ENCODE measurements around the gene GPR156. TPM values are rescaled to one million over a fixed set of nuclear protein-coding genes. Genes with fewer than 3 reads are reported as not detected.
"Not testable (repeated sequence)": the region's sequence is repeated elsewhere in the genome, so short reads cannot be mapped to it uniquely, and the experiment has no call there.

The GPR156 gene
- total RNA-seq (2014; rRNA removed; shearing (Covaris generic); ENCODE audit: low replicate concordance): not detected in 2 replicates

- DNase-seq: no peak
- Histone ChIP-seq H3K4me3 (ENCODE audit: low read length) (no peak within 1 kb of the TSS), H3K4me2 (ENCODE audit: low read depth, low read length, poor library complexity, severe bottlenecking) (no peak within 1 kb of the TSS), H3K36me3 (ENCODE audit: insufficient read depth, low read length) (no peaks in the 10 kb centered on the region), H2AFZ (ENCODE audit: low read length) (no peak within 1 kb of the TSS), H3K27ac (ENCODE audit: low read length) (no peak within 1 kb of the TSS), H3K79me2 (ENCODE audit: low read length) (no peaks in the 10 kb centered on the region), H3K9me3 (ENCODE audit: low read length) (no peaks in the 10 kb centered on the region), H3K27me3 (ENCODE audit: low read length) (no peaks in the 10 kb centered on the region), H3K4me1 (ENCODE audit: low read length) (no peaks in the 10 kb centered on the region), H3K9me2 (replicated peaks; ENCODE audit: insufficient read depth, low read length) (no peaks in the 10 kb centered on the region), H4K20me1 (ENCODE audit: insufficient read depth, low read depth, low read length) (no peaks in the 10 kb centered on the region), H3K9ac (ENCODE audit: low read length) (no peak within 1 kb of the TSS)
These were observed at the start of gene GPR156 for GRCh38 chr3:120284747-120285507. GPR156 (minus strand) TSS chr3:120285222; CDS start chr3:120244098, 41,124 bp downstream.

DNA sequence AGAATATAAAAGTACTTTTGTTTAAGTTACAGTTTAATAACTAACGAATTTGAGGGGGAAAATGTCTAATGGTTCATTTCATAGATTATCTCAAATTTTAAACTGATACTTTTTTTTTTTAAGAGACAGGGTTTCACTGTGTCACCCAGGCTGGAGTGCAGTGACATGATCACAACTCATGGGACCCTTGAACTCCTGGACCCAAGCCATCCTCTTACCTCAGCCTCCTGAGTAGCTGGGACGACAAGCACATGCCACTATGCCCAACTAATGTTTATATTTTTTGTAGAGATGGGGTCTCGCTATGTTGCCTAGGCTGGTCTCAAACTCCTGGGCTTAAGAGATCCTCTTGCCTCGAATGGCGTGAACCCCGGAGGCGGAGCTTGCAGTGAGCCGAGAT lies 47.6 kb upstream of the GPR156 start:
- no peaks in the 10 kb centered on the region for H3K27me3 ChIP-seq (ENCODE audit: low read length)
- no peak for DNase-seq
- peaks cover 65% of the 10 kb centered on the region for H3K79me2 ChIP-seq (ENCODE audit: low read length)
- H3K4me1 ChIP-seq (ENCODE audit: low read length): no peaks in the 10 kb centered on the region
- no peak overlapping the region for H3K4me3 ChIP-seq (ENCODE audit: low read length)
- H3K4me2 ChIP-seq (ENCODE audit: low read depth, low read length, poor library complexity, severe bottlenecking): no peak overlapping the region
- H3K27ac ChIP-seq (ENCODE audit: low read length): no peak overlapping the region
- no peaks in the 10 kb centered on the region for H3K9me2 ChIP-seq (replicated peaks; ENCODE audit: insufficient read depth, low read length)
- H4K20me1 ChIP-seq (ENCODE audit: insufficient read depth, low read depth, low read length): 0 out of 2 replicates have a peak, but pooled peaks cover 10% of the 10 kb centered on the region
- H2AFZ ChIP-seq (ENCODE audit: low read length): no peak overlapping the region
- no peak overlapping the region for H3K9ac ChIP-seq (ENCODE audit: low read length)
- H3K9me3 ChIP-seq (ENCODE audit: low read length): no peaks in the 10 kb centered on the region
- H3K36me3 ChIP-seq (ENCODE audit: insufficient read depth, low read length): peaks cover 60% of the 10 kb centered on the region; the same call in 1 of the 2 replicates

GRCh38 chr3:120331076-120331475 lies 46.1 kb upstream of the GPR156 start:
- no peak overlapping the region for H3K9ac ChIP-seq (ENCODE audit: low read length)
- peaks cover 65% of the 10 kb centered on the region; the same call in 1 of the 2 replicates for H3K36me3 ChIP-seq (ENCODE audit: insufficient read depth, low read length)
- H3K27ac ChIP-seq (ENCODE audit: low read length): no peak overlapping the region
- no peak overlapping the region for H3K4me2 ChIP-seq (ENCODE audit: low read depth, low read length, poor library complexity, severe bottlenecking)
- no peak for DNase-seq
- H2AFZ ChIP-seq (ENCODE audit: low read length): no peak overlapping the region
- H3K79me2 ChIP-seq (ENCODE audit: low read length): peaks cover 50% of the 10 kb centered on the region
- no peaks in the 10 kb centered on the region for H3K9me3 ChIP-seq (ENCODE audit: low read length)
- no peak overlapping the region for H3K4me3 ChIP-seq (ENCODE audit: low read length)
- H4K20me1 ChIP-seq (ENCODE audit: insufficient read depth, low read depth, low read length): 0 out of 2 replicates have a peak, but pooled peaks cover 6% of the 10 kb centered on the region
- H3K9me2 ChIP-seq (replicated peaks; ENCODE audit: insufficient read depth, low read length): no peaks in the 10 kb centered on the region
- H3K27me3 ChIP-seq (ENCODE audit: low read length): no peaks in the 10 kb centered on the region
- H3K4me1 ChIP-seq (ENCODE audit: low read length): no peaks in the 10 kb centered on the region

DNA sequence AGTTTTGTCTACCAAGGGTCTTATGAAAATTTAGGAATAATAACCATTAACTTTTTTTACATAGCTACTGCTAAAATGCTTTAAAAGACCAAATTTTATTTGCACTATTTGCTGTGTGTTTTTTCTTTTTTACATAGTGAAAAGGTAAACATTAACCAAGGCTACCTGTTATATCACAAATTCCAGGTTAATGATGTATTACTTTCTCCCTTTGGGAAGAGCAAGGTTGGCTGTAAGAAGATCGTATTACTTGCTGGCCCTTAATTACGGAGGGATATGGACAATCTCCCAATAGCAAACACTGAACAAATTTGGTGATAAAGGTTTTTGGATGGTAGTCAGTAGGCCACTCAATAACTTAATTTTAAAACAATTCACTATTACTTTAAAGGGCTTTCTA lies 41.8 kb upstream of the GPR156 start:
- no peak for DNase-seq
- H3K9me2 ChIP-seq (replicated peaks; ENCODE audit: insufficient read depth, low read length): no peaks in the 10 kb centered on the region
- H3K36me3 ChIP-seq (ENCODE audit: insufficient read depth, low read length): peaks cover 62% of the 10 kb centered on the region
- H3K27ac ChIP-seq (ENCODE audit: low read length): no peak overlapping the region
- no peak overlapping the region for H3K4me3 ChIP-seq (ENCODE audit: low read length)
- no peak overlapping the region for H3K9ac ChIP-seq (ENCODE audit: low read length)
- no peak overlapping the region for H3K4me2 ChIP-seq (ENCODE audit: low read depth, low read length, poor library complexity, severe bottlenecking)
- H2AFZ ChIP-seq (ENCODE audit: low read length): no peak overlapping the region
- no peaks in the 10 kb centered on the region for H3K27me3 ChIP-seq (ENCODE audit: low read length)
- H3K4me1 ChIP-seq (ENCODE audit: low read length): peaks cover 8% of the 10 kb centered on the region
- H3K79me2 ChIP-seq (ENCODE audit: low read length): peaks cover 14% of the 10 kb centered on the region; the same call in 1 of the 2 replicates
- no peaks in the 10 kb centered on the region for H4K20me1 ChIP-seq (ENCODE audit: insufficient read depth, low read depth, low read length)
- H3K9me3 ChIP-seq (ENCODE audit: low read length): no peaks in the 10 kb centered on the region

GRCh38 chr3:120324190-120324589 lies 39.2 kb upstream of the GPR156 start:
- Histone ChIP-seq H3K79me2 (ENCODE audit: low read length) (peaks cover 4% of the 10 kb centered on the region; the same call in 1 of the 2 replicates), H3K4me2 (ENCODE audit: low read depth, low read length, poor library complexity, severe bottlenecking) (no peak overlapping the region), H3K4me1 (ENCODE audit: low read length) (peaks cover 8% of the 10 kb centered on the region), H3K27ac (ENCODE audit: low read length) (no peak overlapping the region), H2AFZ (ENCODE audit: low read length) (no peak overlapping the region), H3K9me3 (ENCODE audit: low read length) (no peaks in the 10 kb centered on the region), H4K20me1 (ENCODE audit: insufficient read depth, low read depth, low read length) (no peaks in the 10 kb centered on the region), H3K9ac (ENCODE audit: low read length) (no peak overlapping the region), H3K4me3 (ENCODE audit: low read length) (no peak overlapping the region), H3K27me3 (ENCODE audit: low read length) (no peaks in the 10 kb centered on the region), H3K36me3 (ENCODE audit: insufficient read depth, low read length) (peaks cover 64% of the 10 kb centered on the region), H3K9me2 (replicated peaks; ENCODE audit: insufficient read depth, low read length) (no peaks in the 10 kb centered on the region)
- DNase-seq: no peak

GRCh38 chr3:120323761-120324160 lies 38.7 kb upstream of the GPR156 start:
- H3K4me1 ChIP-seq (ENCODE audit: low read length); H2AFZ ChIP-seq (ENCODE audit: low read length); H3K4me3 ChIP-seq (ENCODE audit: low read length); H4K20me1 ChIP-seq (ENCODE audit: insufficient read depth, low read depth, low read length); H3K9ac ChIP-seq (ENCODE audit: low read length); H3K9me2 ChIP-seq (replicated peaks; ENCODE audit: insufficient read depth, low read length); H3K27me3 ChIP-seq (ENCODE audit: low read length); H3K79me2 ChIP-seq (ENCODE audit: low read length); H3K27ac ChIP-seq (ENCODE audit: low read length); H3K9me3 ChIP-seq (ENCODE audit: low read length); DNase-seq; H3K4me2 ChIP-seq (ENCODE audit: low read depth, low read length, poor library complexity, severe bottlenecking): not testable (repeated sequence)
- H3K36me3 ChIP-seq (ENCODE audit: insufficient read depth, low read length): peaks cover 63% of the 10 kb centered on the region

GRCh38 chr3:120311863-120312794 lies 27.1 kb upstream of the GPR156 start:
- H3K9me3 ChIP-seq (ENCODE audit: low read length): no peaks in the 10 kb centered on the region
- no peak overlapping the region for H3K9ac ChIP-seq (ENCODE audit: low read length)
- no peaks in the 10 kb centered on the region for H3K36me3 ChIP-seq (ENCODE audit: insufficient read depth, low read length)
- H3K9me2 ChIP-seq (replicated peaks; ENCODE audit: insufficient read depth, low read length): no peaks in the 10 kb centered on the region
- H2AFZ ChIP-seq (ENCODE audit: low read length): no peak overlapping the region
- no peaks in the 10 kb centered on the region for H3K27me3 ChIP-seq (ENCODE audit: low read length)
- H3K4me3 ChIP-seq (ENCODE audit: low read length): no peak overlapping the region
- H4K20me1 ChIP-seq (ENCODE audit: insufficient read depth, low read depth, low read length): 0 out of 2 replicates have a peak, but pooled peaks cover 3% of the 10 kb centered on the region
- no peak overlapping the region for H3K4me2 ChIP-seq (ENCODE audit: low read depth, low read length, poor library complexity, severe bottlenecking)
- H3K27ac ChIP-seq (ENCODE audit: low read length): no peak overlapping the region
- H3K79me2 ChIP-seq (ENCODE audit: low read length): no peaks in the 10 kb centered on the region; the same call in 1 of the 2 replicates
- H3K4me1 ChIP-seq (ENCODE audit: low read length): no peaks in the 10 kb centered on the region
- no peak for DNase-seq
